Kasumi-1 (cell line): ENCODE results near the gene GVQW3.
"Not testable (repeated sequence)": the region's sequence is repeated elsewhere in the genome, so short reads cannot be mapped to it uniquely, and the experiment has no call there.

Experiments
- DNase-seq, 2 experiments: peaks; one replicate each; lab custom pipeline; 2025; lab: John Stamatoyannopoulos, UW

Gene GVQW3

DNA sequence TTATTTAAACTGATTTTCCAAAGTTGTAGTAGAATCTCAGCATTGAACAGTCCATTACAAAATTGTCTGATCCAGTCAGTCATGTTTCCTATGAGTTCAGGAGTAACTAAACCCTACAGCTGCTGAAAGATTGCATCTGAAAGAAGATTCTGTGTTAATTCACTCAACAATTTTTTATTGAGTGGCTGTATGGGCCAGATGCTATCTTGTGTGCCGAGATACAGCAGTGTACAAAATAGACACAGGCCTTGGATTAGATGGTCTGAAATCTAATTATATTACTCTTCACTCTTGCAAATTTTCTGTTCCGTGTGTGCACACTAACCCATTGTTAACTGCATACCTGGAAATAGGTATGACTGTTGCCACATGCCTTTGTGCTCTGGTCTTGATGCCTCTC is 7.3 kb downstream of the GVQW3 start:
- DNase-seq = no peak

DNA sequence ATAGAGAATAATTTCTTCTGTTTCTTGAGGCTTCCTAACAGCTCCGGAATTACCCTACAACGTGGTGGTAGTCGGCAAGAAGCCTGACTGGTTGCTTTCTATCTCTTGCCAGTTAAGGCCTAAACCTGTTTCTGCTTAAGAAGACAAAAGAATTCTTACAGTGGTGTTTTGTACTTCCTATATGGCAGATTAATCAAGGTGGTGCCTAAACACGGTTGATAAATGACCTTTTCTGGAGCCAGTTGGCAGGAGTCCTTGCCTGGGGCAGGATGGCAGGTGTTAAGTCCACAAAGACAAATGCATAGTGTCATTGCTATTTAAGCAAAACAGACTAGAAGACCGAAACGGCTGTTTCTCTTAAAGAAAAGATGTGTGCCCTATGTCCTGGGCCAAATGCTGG is 9.9 kb downstream of the GVQW3 start:
- no peak for DNase-seq

DNA sequence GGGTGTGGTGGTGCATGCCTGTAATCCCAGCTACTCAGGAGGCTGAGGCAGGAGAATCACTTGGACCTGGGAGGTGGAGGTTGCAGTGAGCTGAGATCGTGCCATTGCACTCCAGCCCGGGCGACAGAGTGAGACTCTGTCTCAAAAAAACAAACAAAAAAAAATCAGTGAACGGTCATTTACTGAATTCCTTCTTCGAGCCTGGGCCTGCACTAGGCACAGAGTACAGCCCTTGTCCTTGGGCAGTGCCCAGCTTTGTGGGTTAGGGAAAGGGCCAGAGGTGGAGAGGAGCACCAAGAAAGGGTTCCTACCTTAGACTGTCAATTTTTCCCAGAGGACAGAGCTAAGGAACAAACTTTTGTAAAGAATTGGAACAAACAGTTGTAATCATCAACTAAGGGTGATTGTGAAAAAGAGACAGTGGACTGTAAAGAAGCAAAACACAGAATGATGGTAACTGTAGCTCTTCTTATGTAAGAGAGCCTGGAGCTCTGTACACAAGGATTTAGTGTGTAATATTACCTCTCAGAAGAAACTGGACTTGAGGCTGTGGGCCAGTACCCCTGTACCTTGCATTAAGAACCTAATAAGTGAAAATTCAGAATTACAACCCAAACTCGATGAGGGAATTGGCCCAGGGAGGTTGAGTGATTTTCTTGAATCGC is 10.8 kb downstream of the GVQW3 start:
- DNase-seq = no peak

DNA sequence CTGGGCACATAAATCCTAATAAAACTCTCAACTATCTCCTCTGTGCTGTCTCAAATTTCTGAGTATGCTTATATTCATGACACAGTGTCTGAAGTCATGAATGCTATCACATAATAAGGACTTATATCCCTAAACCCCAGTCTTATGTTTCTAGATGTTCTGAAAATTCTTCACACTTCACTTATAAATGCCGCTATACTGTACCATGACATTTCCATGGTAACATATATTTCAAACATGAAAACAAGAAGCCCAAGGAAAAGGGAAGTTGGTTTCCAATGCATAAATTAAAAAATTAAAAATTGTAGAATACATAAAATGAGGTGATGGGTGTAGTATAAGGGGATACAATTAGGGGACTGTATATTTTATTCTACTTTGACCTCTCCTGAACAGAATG is 11.7 kb downstream of the GVQW3 start:
- peak; percentile 43 to 65 for DNase-seq

DNA sequence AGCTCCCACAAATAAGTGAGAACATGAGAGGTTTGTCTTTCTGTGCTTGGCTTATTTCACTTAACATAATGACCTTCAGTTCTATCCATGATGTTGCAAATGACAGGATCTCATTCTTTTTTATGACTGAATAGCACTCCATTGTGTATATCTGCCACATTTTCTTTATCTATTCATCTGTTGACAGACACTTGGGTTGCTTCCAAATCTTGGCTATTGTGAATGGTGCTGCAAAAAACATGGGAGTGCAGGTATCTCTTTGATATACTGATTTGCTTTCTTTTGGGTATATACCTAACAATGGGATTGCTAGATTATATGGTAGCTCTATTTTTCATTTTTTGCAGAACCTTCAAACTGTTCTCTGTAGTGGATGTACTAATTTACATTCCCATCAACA is 13.3 kb downstream of the GVQW3 start:
- DNase-seq = no peak

DNA sequence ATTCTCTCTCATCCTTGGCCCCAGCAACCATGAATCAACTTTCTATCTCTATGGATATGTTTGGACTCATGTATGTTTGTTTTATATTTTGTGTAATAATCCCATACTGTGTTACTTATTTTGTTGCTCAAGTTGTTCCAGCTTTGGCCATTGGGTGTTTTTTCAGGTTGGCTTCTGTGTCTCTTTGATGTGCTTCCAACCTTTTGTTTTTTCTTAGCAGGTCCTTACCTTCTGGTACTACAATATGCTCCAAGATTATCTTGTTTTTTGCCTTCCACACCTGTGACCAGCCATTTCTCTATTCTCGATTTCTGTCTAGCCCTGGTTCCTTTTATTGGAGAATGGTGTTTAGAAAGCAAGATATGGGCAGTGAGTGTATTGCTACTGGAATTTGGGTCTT is 14.2 kb downstream of the GVQW3 start:
- no peak for DNase-seq

DNA sequence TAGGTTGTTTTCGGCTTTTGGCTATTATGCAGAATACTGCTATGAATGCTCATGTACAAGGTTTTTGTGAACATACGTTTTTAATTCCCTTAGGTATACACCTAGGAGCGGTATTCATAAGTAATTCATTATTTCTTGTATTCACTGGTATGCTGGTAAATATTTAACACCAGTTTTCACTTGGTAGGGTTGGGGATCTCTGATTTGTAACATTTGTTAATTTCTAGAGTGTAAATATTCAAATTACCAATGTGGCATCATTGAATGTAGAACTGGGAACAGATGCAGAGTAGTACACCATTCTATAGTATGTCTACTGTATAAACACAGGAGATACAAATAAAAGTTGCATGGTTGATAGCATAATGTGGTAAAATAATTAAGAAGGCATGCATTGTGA is 16.3 kb downstream of the GVQW3 start:
- no peak for DNase-seq

DNA sequence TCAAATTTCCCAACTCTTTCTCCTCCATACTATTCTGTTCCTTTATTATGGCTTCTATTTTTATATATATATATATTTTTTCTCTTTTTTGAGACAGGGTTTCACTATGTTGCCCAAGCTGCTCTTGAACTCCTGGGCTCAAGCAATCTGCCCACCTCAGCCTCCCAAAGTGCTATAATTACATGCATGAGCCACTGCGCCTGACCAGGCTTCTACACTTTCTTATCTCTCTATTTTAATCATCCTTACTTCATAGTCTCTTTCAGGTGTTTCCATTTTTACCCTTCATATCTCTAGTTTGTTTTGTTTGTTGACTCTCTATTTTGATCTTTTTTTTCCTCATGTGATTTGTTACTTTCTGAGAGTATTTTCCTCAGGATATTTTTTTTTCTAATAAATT is 19.8 kb downstream of the GVQW3 start:
- DNase-seq = no peak

DNA sequence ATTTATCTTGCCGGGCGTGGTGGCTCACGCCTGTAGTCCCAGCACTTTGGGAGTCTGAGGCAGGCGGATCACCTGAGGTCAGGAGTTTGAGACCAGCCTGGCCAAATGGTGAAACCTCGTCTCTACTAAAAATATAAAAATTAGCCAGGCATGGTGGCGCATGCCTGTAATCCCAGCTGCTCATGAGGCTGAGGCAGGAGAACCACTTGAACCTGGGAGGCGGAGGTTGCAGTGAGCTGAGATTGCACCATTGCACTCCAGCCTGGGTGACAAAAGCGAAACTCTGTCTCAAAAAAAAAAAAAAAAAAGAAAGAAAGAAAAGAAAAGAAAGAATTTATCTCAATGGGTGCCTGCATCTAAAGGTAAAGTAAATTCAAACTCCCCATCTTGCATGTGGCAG is 20.4 kb downstream of the GVQW3 start:
- not testable (repeated sequence) for DNase-seq

DNA sequence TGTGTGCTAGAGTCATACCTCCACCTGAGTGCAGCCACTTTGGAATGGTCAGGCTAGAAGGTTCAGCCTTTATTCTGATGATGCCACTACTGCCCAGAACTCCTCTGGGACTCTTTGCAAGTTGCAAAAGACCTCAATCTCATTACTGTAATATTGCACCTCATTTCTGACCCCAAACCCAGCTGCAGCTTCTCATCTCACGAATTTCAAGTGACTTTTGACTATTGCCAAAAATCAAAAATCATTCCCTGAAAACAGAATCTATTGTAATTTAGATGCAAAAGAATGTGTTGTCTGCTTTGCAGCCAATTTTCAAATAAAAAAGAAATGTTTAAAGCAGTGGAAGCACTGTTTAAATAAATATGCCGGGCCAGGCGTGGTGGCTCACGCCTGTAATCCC is 25.2 kb downstream of the GVQW3 start:
- DNase-seq = no peak

DNA sequence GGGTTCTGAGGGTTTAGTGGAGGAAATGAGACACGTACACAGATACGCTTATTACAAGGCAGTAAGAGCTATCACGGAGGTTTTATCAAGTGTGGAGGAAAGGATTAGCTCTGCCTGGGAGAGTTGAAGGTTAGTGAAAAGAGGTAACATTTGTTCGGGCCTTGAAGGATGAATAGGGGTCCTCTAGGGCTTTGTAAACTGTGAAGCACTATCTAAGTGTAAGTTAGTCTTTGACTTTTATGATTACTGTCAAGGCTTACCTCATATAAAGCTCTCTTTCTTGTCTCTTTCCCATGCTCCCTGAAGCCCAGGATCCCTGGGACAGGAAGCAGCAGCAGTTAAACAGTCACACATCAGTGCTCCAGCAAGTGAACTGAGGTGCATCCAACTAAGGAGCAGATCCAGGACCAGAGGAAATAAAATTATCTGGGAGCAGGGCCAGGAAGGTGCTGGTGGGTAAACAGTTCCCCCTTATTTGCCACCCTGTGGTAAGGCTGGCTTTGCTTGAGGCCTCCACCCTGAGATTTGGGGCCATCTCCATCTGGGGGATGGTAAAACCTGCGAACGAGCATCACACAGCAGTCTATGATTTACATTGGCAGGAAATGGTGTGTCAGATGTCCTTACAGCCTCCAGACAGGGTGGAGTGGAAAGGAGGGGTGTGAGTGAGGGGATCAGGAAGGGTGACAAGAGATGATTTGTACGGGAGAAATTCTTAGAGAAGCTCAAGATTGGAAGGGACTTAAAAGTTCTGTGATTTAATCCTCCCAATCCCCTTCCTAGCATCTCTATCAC is 27.2 kb downstream of the GVQW3 start:
- DNase-seq = no peak

DNA sequence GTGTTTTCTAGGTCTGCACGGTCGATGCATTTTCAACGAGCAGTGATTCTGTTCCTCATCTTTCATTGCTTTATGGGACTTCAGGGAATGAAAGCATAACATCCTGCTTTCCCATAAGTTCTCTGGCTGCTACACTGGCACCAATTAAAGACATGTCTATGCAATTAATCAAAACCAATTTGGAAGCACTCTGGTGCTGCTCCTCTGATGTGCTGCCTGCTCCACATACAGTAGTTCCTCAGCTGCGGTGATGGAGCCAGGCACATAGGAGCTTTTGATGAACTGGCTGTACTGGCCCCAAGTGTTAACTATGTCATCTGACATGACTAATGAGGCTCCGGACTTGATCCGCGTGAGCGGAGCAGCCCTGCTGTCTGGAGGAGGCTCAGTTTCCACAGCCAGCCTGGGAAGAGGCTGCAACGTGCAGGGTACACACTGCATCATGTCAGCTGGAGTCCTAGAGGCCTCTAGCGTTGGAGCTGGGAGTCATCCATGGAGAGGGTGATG is 29.8 kb downstream of the GVQW3 start:
- DNase-seq = no peak

DNA sequence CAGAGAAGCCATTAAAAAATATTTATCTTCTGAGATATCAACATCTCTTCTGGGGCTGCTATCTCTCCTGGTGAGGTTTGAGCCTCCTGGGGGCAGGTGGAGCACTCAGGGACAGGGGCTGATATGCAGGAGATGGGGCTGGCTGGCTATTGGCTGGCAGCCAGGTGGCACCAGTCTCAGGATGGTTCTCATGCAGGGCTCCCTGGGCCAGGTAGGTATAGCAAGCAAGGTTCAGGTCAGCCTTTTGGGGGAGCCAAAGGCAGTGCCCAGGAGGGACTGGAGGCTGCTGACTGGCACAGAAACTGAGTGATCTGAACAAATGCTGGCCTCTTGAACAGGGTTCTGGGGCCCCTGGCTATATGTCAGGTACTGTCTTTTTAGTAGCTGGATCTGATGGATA is 34.0 kb downstream of the GVQW3 start:
- no peak for DNase-seq

DNA sequence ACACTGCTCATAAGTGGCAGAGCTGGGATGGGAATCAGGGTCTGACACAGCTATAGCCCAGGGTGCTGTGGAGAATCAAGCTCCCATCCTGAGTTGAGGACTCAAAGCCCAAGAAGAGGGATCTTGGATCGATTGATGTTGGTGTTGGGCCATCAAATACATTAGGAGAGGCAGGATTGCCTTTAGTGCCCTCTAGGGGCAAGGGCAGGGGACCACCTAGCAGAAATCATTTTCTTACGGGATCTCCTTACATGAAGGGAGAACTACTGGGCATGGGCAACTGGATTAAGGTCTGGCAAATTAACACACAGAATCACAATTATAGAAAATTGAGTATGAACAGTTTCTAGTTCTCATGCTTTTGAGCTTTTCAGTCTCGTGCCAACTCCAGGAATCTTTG is 38.8 kb downstream of the GVQW3 start:
- peak; percentile 52 to 57 for DNase-seq

DNA sequence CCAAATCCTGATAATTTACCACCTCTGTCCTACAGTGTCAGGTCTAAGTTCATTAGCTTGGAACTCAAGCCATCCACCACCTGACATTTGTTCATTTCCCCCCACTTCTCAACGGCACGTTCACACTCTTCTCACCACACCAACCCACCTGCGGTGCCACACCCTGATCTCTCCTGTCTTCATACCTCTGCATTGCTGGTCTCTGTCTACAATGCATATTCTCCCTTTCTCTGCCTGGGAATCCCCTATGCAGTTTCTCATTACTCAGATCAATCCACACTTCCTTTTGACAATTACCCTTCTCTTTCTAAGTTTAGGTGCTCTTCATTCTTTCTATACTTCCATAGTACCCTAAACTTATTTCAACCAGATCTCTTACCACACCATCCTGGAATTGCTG is 43.3 kb downstream of the GVQW3 start:
- DNase-seq = no peak

DNA sequence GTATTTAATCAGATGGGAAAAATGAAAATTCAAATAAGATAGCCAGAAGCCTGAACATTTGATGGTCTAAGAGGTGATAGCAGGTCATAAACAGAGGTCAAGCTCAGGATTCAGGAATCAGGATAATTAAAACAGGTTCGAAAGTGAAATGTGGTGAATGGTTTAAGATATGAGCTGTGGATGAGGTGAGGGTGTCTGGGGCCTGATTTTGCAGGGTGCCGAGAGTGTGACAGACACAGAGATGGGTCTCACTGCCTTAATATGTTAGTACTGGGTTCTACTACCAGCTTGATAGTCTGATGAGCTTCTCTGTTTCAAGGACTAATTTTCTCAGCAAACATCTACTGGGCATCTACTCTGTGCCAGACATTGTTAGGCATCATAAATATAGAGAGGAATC is 43.8 kb downstream of the GVQW3 start:
- DNase-seq = no peak

DNA sequence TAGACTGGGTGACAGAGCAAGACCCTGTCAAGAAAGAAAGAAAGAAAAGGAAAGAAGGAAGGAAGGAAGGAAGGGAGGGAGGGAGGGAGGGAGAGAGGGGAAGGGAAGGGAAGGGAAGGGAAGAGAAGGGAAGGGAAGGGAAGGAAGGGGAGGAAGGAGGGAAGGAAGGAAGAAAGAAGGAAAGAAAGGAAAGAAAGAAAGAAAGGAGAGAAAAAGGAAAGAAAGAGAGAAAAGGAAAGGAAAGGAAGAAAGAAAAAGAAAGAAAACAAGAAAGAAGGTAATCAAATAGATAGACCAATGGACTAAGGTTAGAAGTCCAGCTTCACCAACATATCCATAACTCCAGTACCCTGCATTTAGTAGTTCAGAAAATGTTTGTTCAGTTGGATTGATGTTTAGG is 45.5 kb downstream of the GVQW3 start:
- no peak for DNase-seq

DNA sequence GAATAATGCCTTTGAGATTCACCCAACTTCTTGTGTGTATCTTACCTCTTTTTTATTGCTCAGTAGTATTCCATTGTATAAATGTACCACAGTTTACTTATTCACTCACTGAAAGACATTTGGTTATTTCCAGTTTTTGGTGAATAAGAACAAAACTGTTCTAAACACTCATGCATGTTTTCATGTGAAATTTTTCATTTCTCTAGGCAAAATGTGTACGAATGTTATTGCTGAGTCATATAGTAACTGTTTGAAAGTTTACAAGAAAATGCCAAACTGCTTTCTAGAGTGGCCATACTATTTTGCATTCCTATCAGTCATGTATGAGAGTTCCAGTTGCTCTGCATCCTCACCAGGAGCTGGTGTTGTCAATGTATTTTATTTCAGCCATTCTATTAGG is 54.9 kb downstream of the GVQW3 start:
- no peak for DNase-seq

DNA sequence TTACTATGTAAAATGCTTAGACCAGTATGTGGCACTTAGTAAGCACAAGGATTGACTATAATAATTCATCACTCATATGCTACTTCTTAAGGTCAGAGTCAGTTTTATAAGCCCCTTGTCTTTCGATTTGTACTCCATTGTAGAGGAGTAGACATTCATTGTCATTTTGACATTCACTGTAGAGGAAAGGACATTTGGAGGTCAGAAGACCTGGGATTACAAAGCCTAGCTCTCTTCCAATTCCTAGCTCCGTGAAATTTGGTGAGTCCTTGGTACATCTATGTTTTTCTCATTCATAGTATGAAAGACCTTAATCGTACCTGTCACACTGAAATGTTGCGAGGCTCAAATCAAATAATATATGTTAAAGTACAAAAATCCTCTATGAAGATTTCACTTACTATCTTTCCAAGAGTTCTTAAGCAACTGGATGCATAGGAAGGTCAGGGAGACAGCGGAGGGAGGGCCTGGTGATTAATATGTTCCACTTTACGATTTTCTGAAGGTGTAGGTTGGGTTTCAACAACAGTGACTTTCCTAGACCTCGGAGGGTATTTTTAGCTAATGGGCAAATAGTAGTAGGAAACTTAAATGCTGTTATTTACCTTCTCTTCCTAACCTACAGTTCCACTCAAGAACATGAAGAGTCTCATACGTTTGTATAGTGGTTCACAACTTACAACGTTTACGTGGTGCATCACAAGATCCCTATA is 62.3 kb downstream of the GVQW3 start:
- peak in 1 of 2 experiments; percentile 25 for DNase-seq

DNA sequence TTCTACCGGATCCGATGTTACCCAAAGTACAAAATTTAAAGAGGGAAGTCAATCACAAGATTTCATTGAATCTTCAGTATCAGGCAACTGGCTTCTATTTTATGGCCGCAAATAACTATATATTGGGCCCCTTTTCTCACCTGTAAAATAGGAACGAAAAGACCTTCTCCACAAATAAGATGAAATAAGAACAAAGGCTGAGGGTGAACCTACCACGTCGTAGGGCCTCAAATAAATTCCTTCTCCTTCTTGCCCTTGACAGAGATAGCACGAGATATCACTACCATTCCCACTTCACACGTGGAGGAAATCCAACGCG is 62.9 kb downstream of the GVQW3 start:
- DNase-seq = peak in 1 of 2 experiments; percentile 38

DNA sequence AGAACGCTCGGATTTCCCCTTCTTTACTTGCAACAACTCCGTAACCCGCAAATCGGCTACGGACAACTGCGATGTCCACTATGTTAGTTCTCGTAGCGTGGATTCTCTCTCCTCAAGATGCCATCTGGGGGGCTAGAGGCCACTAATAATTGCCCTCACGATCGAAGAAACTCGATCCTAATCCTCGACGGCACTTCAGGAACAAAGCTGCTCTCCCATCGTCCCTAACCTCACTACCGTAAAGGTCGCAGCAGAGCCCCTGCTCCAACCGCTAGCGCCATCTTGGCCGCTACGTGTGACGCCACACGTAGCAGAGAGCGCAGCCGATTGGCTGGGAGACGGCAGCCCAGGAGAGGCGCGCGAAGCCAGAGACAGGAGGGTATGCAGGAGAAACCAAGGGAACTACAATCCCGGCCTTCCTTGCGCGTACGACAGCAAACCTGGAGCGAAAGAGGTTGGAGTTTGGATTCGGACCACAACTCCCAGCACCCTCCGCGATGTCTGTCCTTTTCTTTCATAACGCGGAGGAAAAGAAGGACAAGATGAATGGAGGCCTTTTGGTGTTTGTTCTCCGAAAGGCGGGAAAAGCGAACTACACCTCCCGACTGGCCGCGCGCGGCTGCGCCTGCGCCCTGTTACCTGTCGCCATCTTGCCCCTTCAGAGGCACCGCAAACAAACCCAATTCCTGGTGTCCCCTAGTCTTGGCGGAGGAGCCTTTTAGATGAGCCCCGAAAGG is 63.4 kb downstream of the GVQW3 start, which contains the start of gene EMSY:
Gene EMSY (plus strand): TSS at position 635 of the 737 bp plus-strand sequence. CDS start 1,921 bp downstream, outside the sequence.
- peak; percentile 98 to 99 for DNase-seq
